GM21515 (cell line): ENCODE results near the gene SHISAL1.

ENCODE experiments used
- ATAC-seq: cut with Tn5 transposase; IDR thresholded peaks from one replicate; pipeline ENCODE4 v1.9.1; 2021; ENCODE audit not compliant: unreplicated experiment

Gene SHISAL1

GRCh38 chr22:44263547-44263946 is 49.2 kb downstream of the SHISAL1 start:
- ATAC-seq, result no peak

GRCh38 chr22:44261861-44262595 is 50.7 kb downstream of the SHISAL1 start:
- ATAC-seq, result no peak

- no peak for ATAC-seq
Measured at GRCh38 chr22:44261164-44261860, 51.4 kb downstream of the SHISAL1 start.

GRCh38 chr22:44260216-44261035 is 52.3 kb downstream of the SHISAL1 start:
- ATAC-seq, result no peak

GRCh38 chr22:44259366-44260215 is 53.2 kb downstream of the SHISAL1 start:
- ATAC-seq, result no peak

GRCh38 chr22:44256556-44257485 is 55.9 kb downstream of the SHISAL1 start:
- no peak for ATAC-seq

- no peak for ATAC-seq
Measured at GRCh38 chr22:44256085-44256484, 56.7 kb downstream of the SHISAL1 start.

- no peak for ATAC-seq
Measured at GRCh38 chr22:44254811-44255210, 57.9 kb downstream of the SHISAL1 start.

GRCh38 chr22:44249376-44250147 is 63.2 kb downstream of the SHISAL1 start:
- no peak for ATAC-seq

- ATAC-seq, result no peak
Measured at GRCh38 chr22:44248926-44249325, 63.8 kb downstream of the SHISAL1 start.

- no peak for ATAC-seq
Measured at GRCh38 chr22:44247923-44248892, 64.5 kb downstream of the SHISAL1 start.

- ATAC-seq, result no peak
Measured at GRCh38 chr22:44247346-44247745, 65.4 kb downstream of the SHISAL1 start.

GRCh38 chr22:44246615-44247326 is 66.0 kb downstream of the SHISAL1 start:
- no peak for ATAC-seq

GRCh38 chr22:44245867-44246266 is 66.9 kb downstream of the SHISAL1 start:
- no peak for ATAC-seq

- no peak for ATAC-seq
Measured at GRCh38 chr22:44245438-44245837, 67.3 kb downstream of the SHISAL1 start.

GRCh38 chr22:44244265-44244822 is 68.4 kb downstream of the SHISAL1 start:
- ATAC-seq, result no peak

GRCh38 chr22:44243761-44244160 is 69.0 kb downstream of the SHISAL1 start:
- ATAC-seq, result no peak
